ENCODE data around the gene OTC. TPM values are rescaled to one million over a fixed set of nuclear protein-coding genes. Genes with fewer than 3 reads are reported as not detected.

Gene OTC
- total RNA-seq, 2 experiments from 2014 or later, result not detected

GRCh38 chrX:38311743-38312142 lies 40.7 kb upstream of the OTC start:
- H3K79me2 ChIP-seq (ENCODE audit: insufficient read depth, low read depth, low read length), result no peaks in the 10 kb centered on the region
- H4K20me1 ChIP-seq (ENCODE audit: insufficient read depth, low read length), result no peaks in the 10 kb centered on the region
- H3K4me2 ChIP-seq (ENCODE audit: low read length), result no peak overlapping the region
- CTCF ChIA-PET (ENCODE audit: unreplicated experiment), result no interaction called here
- intact Hi-C loops (cut with micrococcal nuclease; ENCODE audit: unreplicated experiment), result no loop called here
- BruUV-seq (replicated peaks), result no TSS peak
- H3K9me2 ChIP-seq (ENCODE audit: insufficient read depth, low read length), result no peaks in the 10 kb centered on the region
- H3K4me1 ChIP-seq (ENCODE audit: insufficient read depth, low read length, poor library complexity, severe bottlenecking), result no peaks in the 10 kb centered on the region
- POLR2A ChIA-PET, result no interaction called here
- H2AFZ ChIP-seq (ENCODE audit: low read length), result no peak overlapping the region
- no peak overlapping the region for H3K27ac ChIP-seq (ENCODE audit: low read depth, low read length, poor library complexity, severe bottlenecking)
- no peak for DNase-seq (ENCODE audit: low spot score)
- no peaks in the 10 kb centered on the region for H3K9me3 ChIP-seq (ENCODE audit: low read length)
- no peak for TF ChIP-seq CTCF (conservative IDR thresholded peaks at IDR 0.05; ENCODE audit: low read length)
- TF ChIP-seq EZH2phosphoT487 (IDR thresholded peaks at IDR 0.05; ENCODE audit: borderline replicate concordance, low read depth, low read length), result no peak
- H3K36me3 ChIP-seq (ENCODE audit: insufficient read depth, low read length), result peaks cover 12% of the 10 kb centered on the region
- H3K4me3 ChIP-seq (ENCODE audit: low read depth, low read length, poor library complexity, severe bottlenecking), result no peak overlapping the region

GRCh38 chrX:38312436-38312835 lies 40.0 kb upstream of the OTC start:
- Histone ChIP-seq H3K4me3 (ENCODE audit: low read depth, low read length, poor library complexity, severe bottlenecking) (no peak overlapping the region), H3K79me2 (ENCODE audit: insufficient read depth, low read depth, low read length) (no peaks in the 10 kb centered on the region), H4K20me1 (ENCODE audit: insufficient read depth, low read length) (no peaks in the 10 kb centered on the region), H3K4me2 (ENCODE audit: low read length) (no peak overlapping the region), H3K27ac (ENCODE audit: low read depth, low read length, poor library complexity, severe bottlenecking) (no peak overlapping the region), H3K9me3 (ENCODE audit: low read length) (no peaks in the 10 kb centered on the region), H2AFZ (ENCODE audit: low read length) (no peak overlapping the region), H3K9me2 (ENCODE audit: insufficient read depth, low read length) (no peaks in the 10 kb centered on the region), H3K36me3 (ENCODE audit: insufficient read depth, low read length) (peaks cover 12% of the 10 kb centered on the region), H3K4me1 (ENCODE audit: insufficient read depth, low read length, poor library complexity, severe bottlenecking) (no peaks in the 10 kb centered on the region)
- POLR2A ChIA-PET, result no interaction called here
- intact Hi-C loops (cut with micrococcal nuclease; ENCODE audit: unreplicated experiment), result no loop called here
- CTCF ChIA-PET (ENCODE audit: unreplicated experiment), result no interaction called here
- no TSS peak for BruUV-seq (replicated peaks)
- TF ChIP-seq EZH2phosphoT487 (IDR thresholded peaks at IDR 0.05; ENCODE audit: borderline replicate concordance, low read depth, low read length), result no peak
- TF ChIP-seq CTCF (conservative IDR thresholded peaks at IDR 0.05; ENCODE audit: low read length), result no peak
- no peak for DNase-seq (ENCODE audit: low spot score)

- BruUV-seq (replicated peaks), result no TSS peak
- H3K4me2 ChIP-seq (ENCODE audit: low read length), result no peak overlapping the region
Measured at GRCh38 chrX:38313190-38313589, 39.2 kb upstream of the OTC start.

More at GRCh38 chrX:38313190-38313589, 39.2 kb upstream of the OTC start:
- H3K27ac ChIP-seq (ENCODE audit: low read depth, low read length, poor library complexity, severe bottlenecking), result no peak overlapping the region
- intact Hi-C loops (cut with micrococcal nuclease; ENCODE audit: unreplicated experiment), result no loop called here
- H3K4me3 ChIP-seq (ENCODE audit: low read depth, low read length, poor library complexity, severe bottlenecking), result no peak overlapping the region
- TF ChIP-seq EZH2phosphoT487 (IDR thresholded peaks at IDR 0.05; ENCODE audit: borderline replicate concordance, low read depth, low read length) (no peak), CTCF (conservative IDR thresholded peaks at IDR 0.05; ENCODE audit: low read length) (no peak)
- CTCF ChIA-PET (ENCODE audit: unreplicated experiment), result no interaction called here
- no peaks in the 10 kb centered on the region for H4K20me1 ChIP-seq (ENCODE audit: insufficient read depth, low read length)
- H3K4me1 ChIP-seq (ENCODE audit: insufficient read depth, low read length, poor library complexity, severe bottlenecking), result no peaks in the 10 kb centered on the region
- POLR2A ChIA-PET, result no interaction called here
- no peaks in the 10 kb centered on the region for H3K9me2 ChIP-seq (ENCODE audit: insufficient read depth, low read length)
- no peak overlapping the region for H2AFZ ChIP-seq (ENCODE audit: low read length)
- H3K9me3 ChIP-seq (ENCODE audit: low read length), result no peaks in the 10 kb centered on the region
- no peaks in the 10 kb centered on the region for H3K79me2 ChIP-seq (ENCODE audit: insufficient read depth, low read depth, low read length)
- H3K36me3 ChIP-seq (ENCODE audit: insufficient read depth, low read length), result peaks cover 12% of the 10 kb centered on the region
- no peak for DNase-seq (ENCODE audit: low spot score)

Measured in OCI-LY7 (cell line).